ENCODE results near the gene AOAH.
"Not testable (repeated sequence)": the region's sequence is repeated elsewhere in the genome, so short reads cannot be mapped to it uniquely, and the experiment has no call there.

AOAH gene

DNA sequence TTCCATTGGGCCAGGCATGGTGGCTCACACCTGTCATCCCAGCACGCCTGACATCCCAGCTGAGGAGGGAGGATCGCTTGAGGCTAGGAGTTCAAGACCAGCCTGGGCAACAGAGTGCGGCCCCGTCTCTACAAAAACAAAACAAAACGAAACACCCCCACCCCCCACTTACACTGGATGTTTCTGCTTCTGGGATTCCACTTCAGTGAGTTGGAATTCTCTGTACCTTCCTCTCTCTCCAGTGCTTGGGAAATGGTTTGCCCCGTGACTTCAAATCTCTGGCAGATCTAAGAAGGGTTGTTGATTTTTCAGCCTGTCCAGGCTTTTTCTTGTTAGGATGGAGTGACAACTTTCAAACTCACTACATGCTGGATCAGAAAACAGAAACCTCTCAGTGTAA, 227.7 kb downstream of the AOAH start:
- DNase-seq (ENCODE audit: low read depth, low spot score), result no peak
- CTCF ChIA-PET, result interaction anchor here (0.7 kb wide), 1 partner anchor 8 kb away, joined by 4 read pairs; no protein-coding TSS in a partner anchor
- TF ChIP-seq, protein P1, sequence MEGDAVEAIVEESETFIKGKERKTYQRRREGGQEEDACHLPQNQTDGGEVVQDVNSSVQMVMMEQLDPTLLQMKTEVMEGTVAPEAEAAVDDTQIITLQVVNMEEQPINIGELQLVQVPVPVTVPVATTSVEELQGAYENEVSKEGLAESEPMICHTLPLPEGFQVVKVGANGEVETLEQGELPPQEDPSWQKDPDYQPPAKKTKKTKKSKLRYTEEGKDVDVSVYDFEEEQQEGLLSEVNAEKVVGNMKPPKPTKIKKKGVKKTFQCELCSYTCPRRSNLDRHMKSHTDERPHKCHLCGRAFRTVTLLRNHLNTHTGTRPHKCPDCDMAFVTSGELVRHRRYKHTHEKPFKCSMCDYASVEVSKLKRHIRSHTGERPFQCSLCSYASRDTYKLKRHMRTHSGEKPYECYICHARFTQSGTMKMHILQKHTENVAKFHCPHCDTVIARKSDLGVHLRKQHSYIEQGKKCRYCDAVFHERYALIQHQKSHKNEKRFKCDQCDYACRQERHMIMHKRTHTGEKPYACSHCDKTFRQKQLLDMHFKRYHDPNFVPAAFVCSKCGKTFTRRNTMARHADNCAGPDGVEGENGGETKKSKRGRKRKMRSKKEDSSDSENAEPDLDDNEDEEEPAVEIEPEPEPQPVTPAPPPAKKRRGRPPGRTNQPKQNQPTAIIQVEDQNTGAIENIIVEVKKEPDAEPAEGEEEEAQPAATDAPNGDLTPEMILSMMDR (IDR thresholded peaks at IDR 0.05; ENCODE audit: insufficient read depth, low read length, missing control alignments), result no peak
- POLR2A ChIA-PET, result no interaction called here
- no peak overlapping the region for H3K4me3 ChIP-seq (ENCODE audit: low read depth, low read length)

DNA sequence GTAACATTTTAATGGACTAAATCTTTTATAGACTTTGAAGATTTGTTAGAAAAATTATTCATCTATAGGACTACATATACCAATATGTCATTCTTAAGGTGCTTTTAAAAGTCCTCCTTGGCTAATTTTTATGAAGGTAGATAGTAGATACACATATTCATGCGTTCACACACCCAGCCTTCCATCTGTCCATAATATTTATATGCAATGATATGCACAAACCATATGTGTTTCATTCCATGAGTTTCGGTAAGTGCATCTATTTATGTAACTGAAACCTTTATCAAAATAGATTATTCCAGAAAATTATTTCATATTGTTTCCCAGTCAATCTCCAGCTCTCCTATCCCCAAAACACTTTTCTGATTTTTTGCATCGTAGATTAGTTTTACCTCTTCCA, 233.0 kb downstream of the AOAH start:
- TF ChIP-seq, protein P1 (IDR thresholded peaks at IDR 0.05; ENCODE audit: insufficient read depth, low read length, missing control alignments), result no peak

GRCh38 chr7:36490419-36490830, 233.9 kb downstream of the AOAH start:
- no peak for DNase-seq (ENCODE audit: low read depth, low spot score)
- TF ChIP-seq, protein P1 (IDR thresholded peaks at IDR 0.05; ENCODE audit: insufficient read depth, low read length, missing control alignments), result no peak
- H3K4me3 ChIP-seq (ENCODE audit: low read depth, low read length), result no peak overlapping the region
- ChIA-PET CTCF (interaction anchor here (1.0 to 8.4 kb wide), 2 partner anchors 9 to 181 kb away, joined by 4 to 178 read pairs; no protein-coding TSS in a partner anchor), POLR2A (no interaction called here)

More for the DNA sequence above, 233.0 kb downstream of the AOAH start:
- POLR2A ChIA-PET, result no interaction called here
- CTCF ChIA-PET, result interaction anchor here (8.4 kb wide), 1 partner anchor 180 kb away, joined by 178 read pairs; no protein-coding TSS in a partner anchor
- H3K4me3 ChIP-seq (ENCODE audit: low read depth, low read length), result no peak overlapping the region
- no peak for DNase-seq (ENCODE audit: low read depth, low spot score)

- H3K4me3 ChIP-seq (ENCODE audit: low read depth, low read length); DNase-seq (ENCODE audit: low read depth, low spot score); POLR2A ChIA-PET: not testable (repeated sequence)
- CTCF ChIA-PET, result interaction anchor here (0.7 to 8.4 kb wide), 8 partner anchors 8 to 712 kb away, joined by 3 to 178 read pairs (median 6); no protein-coding TSS in a partner anchor
Measured at GRCh38 chr7:36488672-36489071, 235.6 kb downstream of the AOAH start.

GRCh38 chr7:36487756-36488336, 236.4 kb downstream of the AOAH start:
- POLR2A ChIA-PET, result no interaction called here
- no peak overlapping the region for H3K4me3 ChIP-seq (ENCODE audit: low read depth, low read length)
- CTCF ChIA-PET, result interaction anchor here (0.6 to 8.4 kb wide), 23 partner anchors 9 to 717 kb away, joined by 3 to 178 read pairs (median 4); no protein-coding TSS in a partner anchor
- DNase-seq (ENCODE audit: low read depth, low spot score), result no peak
- TF ChIP-seq, protein P1 (IDR thresholded peaks at IDR 0.05; ENCODE audit: insufficient read depth, low read length, missing control alignments), result peak; percentile 64

DNA sequence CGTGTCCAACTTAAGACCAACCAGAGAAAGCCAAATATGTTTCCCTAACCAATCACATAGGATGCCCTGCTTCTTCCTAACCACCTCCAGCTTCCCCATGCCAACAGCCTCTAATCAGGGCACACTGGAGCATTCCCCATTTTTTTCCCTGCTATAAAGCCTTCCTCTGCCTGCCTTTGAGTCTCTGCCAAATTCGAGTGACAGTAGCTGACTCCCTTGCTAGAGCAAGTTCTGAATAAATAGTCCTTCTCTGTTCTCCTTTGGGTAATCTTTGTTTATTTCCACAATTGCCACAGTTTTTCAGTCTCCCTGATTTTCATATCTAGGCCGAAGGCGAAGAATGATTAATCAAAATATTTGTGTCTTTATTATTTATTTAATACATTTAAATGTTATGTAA, 238.0 kb downstream of the AOAH start:
- POLR2A ChIA-PET, result no interaction called here
- no peak overlapping the region for H3K4me3 ChIP-seq (ENCODE audit: low read depth, low read length)
- TF ChIP-seq, protein P1 (IDR thresholded peaks at IDR 0.05; ENCODE audit: insufficient read depth, low read length, missing control alignments), result no peak
- CTCF ChIA-PET, result interaction anchor here (1.5 to 8.4 kb wide), 4 partner anchors 17 to 695 kb away, joined by 3 to 178 read pairs (median 6); no protein-coding TSS in a partner anchor
- DNase-seq (ENCODE audit: low read depth, low spot score), result no peak

All from AG04449 (cell line).